D341Med (cell line): ENCODE data around the gene HOXA13.

Experiments used
- DNase-seq: peaks from one replicate; pipeline ENCODE4 v3.0.0; 2012; ENCODE audit warnings: low spot score

HOXA13 gene

GRCh38 chr7:27170426-27171324 is 29.2 kb downstream of the HOXA13 start:
- DNase-seq, result no peak

GRCh38 chr7:27169658-27170425 is 30.0 kb downstream of the HOXA13 start:
- DNase-seq, result no peak

GRCh38 chr7:27168265-27168947 is 31.5 kb downstream of the HOXA13 start:
- no peak for DNase-seq

- DNase-seq, result no peak
These were observed 32.0 kb downstream of the HOXA13 start for GRCh38 chr7:27167916-27168264.

- no peak for DNase-seq
These were observed 33.1 kb downstream of the HOXA13 start for GRCh38 chr7:27166531-27167505.

- no peak for DNase-seq
These were observed 33.8 kb downstream of the HOXA13 start for GRCh38 chr7:27165996-27166530.

DNA sequence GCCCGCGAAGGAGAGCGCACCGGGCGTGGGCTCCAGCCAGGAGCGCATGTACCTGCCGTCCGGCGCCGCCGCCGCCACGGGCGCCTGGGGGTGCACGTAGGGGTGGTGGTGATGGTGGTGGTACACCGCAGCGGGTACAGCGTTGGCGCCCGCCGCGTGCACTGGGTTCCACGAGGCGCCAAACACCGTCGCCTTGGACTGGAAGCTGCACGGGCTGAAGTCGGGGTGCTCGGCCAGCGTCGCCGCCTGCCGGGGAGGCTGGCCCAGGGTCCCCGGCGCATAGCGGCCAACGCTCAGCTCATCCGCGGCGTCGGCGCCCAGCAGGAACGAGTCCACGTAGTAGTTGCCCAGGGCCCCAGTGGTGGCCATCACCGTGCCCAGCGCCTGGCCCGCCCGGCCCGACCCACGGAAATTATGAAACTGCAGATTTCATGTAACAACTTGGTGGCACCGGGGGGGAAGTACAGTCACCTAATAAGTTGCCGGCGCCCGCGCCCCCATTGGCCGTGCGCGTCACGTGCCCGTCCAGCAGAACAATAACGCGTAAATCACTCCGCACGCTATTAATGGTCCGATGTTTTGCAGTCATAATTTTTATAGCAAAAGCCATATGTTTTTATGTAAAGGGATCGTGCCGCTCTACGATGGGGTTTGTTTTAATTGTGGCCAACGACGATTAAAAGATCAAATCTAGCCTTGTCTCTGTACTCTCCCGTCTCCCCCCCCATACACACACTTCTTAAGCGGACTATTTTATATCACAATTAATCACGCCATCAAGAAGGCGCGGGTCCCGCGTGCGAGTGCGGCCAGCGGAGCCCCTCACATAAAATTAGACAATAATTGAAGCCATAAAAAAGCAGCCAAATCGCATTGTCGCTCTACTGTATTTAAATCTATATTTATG is 34.5 kb downstream of the HOXA13 start, which contains the start of gene HOXA9:
TSS of gene HOXA9 (minus strand) at position 449 of the 907 bp plus-strand sequence. CDS start at position 369, 80 bp downstream.
- no peak for DNase-seq

GRCh38 chr7:27164367-27165088 is 35.4 kb downstream of the HOXA13 start:
- DNase-seq, result no peak

GRCh38 chr7:27164045-27164366 is 35.9 kb downstream of the HOXA13 start:
- DNase-seq, result no peak

GRCh38 chr7:27163288-27164044 is 36.4 kb downstream of the HOXA13 start:
- no peak for DNase-seq

DNA sequence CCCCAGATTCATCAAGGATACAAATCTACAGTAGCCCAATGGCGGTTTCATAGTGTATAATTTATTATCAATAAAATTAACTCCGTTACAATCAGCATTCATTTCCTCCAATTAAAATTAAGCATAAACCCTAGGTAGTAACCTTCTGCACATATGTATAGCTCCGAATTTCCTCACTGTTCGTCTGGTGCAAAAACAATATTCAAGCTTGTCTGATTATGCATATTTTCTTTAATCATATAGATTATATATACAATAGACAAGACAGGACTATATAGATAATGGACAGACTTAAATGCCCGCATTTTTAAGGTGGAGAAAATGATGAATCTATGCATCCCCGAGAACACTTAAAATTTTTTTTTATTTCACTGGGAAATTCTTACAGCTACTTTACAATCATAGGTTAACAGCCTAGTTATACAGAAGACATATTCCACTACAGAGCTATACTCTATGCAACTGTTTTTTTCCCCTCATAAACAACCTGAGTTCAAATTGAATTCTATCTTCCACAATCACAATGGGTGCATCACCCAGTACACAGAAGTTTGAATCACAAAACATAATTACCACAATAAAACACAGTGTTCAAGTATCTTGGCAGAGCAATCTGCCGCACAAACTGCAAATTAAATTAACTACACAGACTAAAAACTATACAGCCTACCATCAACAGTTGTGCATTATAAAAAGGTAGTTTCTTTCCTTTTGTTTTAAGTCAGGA is 37.2 kb downstream of the HOXA13 start:
- DNase-seq, result no peak

DNA sequence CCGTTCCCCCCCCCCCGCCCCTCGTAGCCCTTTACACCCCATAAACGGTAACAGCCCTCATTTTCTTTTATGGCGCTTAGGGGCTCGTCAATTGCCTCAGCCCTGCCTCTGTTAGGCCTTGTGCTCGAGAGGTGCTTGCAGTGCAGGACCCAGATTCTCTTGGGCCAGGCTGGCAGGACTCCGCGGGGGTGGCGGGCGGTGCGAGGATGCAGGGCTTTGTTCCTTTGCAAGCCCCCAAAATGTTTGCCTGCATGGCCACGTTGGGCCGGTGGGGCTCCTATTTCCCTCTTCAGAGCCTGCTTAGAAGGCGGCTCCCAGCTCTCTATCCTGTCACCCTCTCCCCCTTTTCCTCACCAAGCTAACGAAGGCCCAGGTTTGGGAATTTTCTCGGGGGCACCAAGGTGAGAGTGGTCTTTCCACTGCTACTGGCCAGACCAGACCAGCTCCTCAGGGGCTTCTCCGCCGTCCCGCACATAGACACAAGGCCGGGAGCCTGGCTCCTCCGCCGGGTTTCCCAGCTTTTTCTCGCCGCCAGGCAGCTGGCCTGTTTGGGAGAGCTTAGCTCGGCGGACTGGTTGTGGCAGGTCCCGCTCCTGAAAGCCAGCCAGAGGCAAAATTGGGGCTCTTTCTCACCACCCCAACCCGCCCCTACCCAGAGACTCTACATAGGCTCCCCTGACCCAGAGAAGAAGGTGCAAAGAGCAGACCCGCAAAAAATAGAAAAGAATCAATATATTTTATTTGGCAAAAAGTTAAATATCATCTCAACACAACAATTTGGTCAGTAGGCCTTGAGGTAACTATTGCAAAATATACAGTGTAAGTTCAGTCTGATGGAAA is 38.0 kb downstream of the HOXA13 start:
- no peak for DNase-seq

GRCh38 chr7:27161214-27161720 is 38.6 kb downstream of the HOXA13 start:
- no peak for DNase-seq

DNA sequence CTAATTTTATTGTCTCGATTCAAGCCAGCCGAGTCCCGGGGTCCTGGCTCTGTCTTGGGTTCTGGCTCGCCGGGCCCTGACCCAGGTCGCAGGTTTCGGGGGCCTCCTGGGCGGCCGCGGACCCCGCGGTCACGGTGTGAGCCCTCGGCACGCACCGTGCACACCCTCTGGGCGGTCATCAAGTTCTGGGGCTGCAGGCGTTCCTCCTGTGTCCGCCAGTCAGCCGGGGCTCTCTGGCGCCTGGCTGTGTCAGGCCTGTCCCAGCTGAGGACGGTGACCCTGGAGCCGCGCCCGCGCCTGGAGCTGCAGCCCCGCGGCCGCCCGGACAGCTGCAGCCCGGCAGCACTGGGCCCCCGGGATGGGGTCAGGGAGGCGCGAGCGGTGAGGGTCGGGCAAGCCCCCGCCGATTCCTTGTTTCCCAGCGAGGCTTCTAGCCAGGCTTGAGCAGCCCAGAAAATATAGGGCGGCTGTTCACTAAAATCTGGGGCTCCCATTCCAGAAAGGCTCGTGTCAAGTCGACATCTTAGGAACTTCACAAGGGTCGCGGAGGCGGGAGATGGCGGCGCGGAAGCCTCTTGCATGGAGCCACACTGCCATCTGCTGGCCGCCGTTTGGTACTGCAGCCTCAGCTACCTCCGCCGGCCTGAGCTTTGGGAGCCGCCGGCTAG is 39.2 kb downstream of the HOXA13 start:
- peak; percentile 90 for DNase-seq

GRCh38 chr7:27160145-27160545 is 39.7 kb downstream of the HOXA13 start:
- no peak for DNase-seq
